Neural cell (in vitro differentiated cells): Measurements from ENCODE around the gene TEKT5. TPM values are rescaled to one million over a fixed set of nuclear protein-coding genes. Genes with fewer than 3 reads are reported as not detected.

Experiments
- H2AFZ ChIP-seq: fragments of 200-600, 300-800 bp; sonication (generic), shearing (Covaris generic); 2 replicates; pipeline ENCODE4 v1.6.0; 2014; ENCODE audit warnings: low read depth, mild to moderate bottlenecking, antibody characterized with exemption, low read length, moderate library complexity
- H3F3A ChIP-seq: fragments of 200-600 bp; shearing (Covaris generic); 2 replicates; pipeline ENCODE4 v1.6.1; 2016; ENCODE audit warnings: mild to moderate bottlenecking, moderate library complexity, mixed read lengths, antibody characterized with exemption, low read length; ENCODE audit not compliant: insufficient read depth, poor library complexity, severe bottlenecking
- H3K27ac ChIP-seq: fragments of 200-600, 300-800 bp; sonication (generic), shearing (Covaris generic); 2 replicates; pipeline ENCODE4 v1.5.1; 2014; ENCODE audit warnings: mild to moderate bottlenecking, low read length, moderate library complexity
- H3K27me3 ChIP-seq: fragments of 300-800, 200-600 bp; sonication (generic), shearing (Covaris generic); 2 replicates; pipeline ENCODE4 v1.6.0; 2014; ENCODE audit warnings: mild to moderate bottlenecking, low read depth, low read length, moderate library complexity; ENCODE audit not compliant: insufficient read depth
- H3K36me3 ChIP-seq: fragments of 300-800, 200-600 bp; sonication (generic), shearing (Covaris generic); 2 replicates; pipeline ENCODE4 v1.5.1; 2014; ENCODE audit warnings: mild to moderate bottlenecking, antibody characterized with exemption, low read length, moderate library complexity; ENCODE audit not compliant: insufficient read depth
- H3K4me2 ChIP-seq: fragments of 300-800, 200-600 bp; sonication (generic), shearing (Covaris generic); 2 replicates; pipeline ENCODE4 v1.6.0; 2014; ENCODE audit warnings: mild to moderate bottlenecking, low read length
- H3K4me3 ChIP-seq: fragments of 300-800, 200-600 bp; sonication (generic), shearing (Covaris generic); 2 replicates; pipeline ENCODE4 v1.5.1; 2014; ENCODE audit warnings: mild to moderate bottlenecking, low read length, moderate library complexity
- H3K79me2 ChIP-seq: fragments of 200-600 bp; shearing (Covaris generic); replicated peaks from 2 replicates; pipeline ENCODE4 v1.6.0; 2014; ENCODE audit warnings: mild to moderate bottlenecking, low read length, moderate library complexity; ENCODE audit not compliant: insufficient read depth
- H3K9ac ChIP-seq: fragments of 300-800, 200-600 bp; sonication (generic), shearing (Covaris generic); 2 replicates; pipeline ENCODE4 v1.6.1; 2016; ENCODE audit warnings: mild to moderate bottlenecking, low read length, mixed read lengths
- H3K9me2 ChIP-seq: fragments of 200-600 bp; shearing (Covaris generic); 2 replicates; pipeline ENCODE4 v1.6.1; 2016; ENCODE audit warnings: mild to moderate bottlenecking, low read length, mixed read lengths; ENCODE audit not compliant: insufficient read depth
- H3K9me3 ChIP-seq: fragments of 200-600, 300-800 bp; sonication (generic), shearing (Covaris generic); 2 replicates; pipeline ENCODE4 v1.6.1; 2016; ENCODE audit warnings: mild to moderate bottlenecking, mixed run types, low read length, moderate library complexity, mixed read lengths
- H4K20me1 ChIP-seq: fragments of 200-600 bp; shearing (Covaris generic); 2 replicates; pipeline ENCODE4 v1.6.1; 2016; ENCODE audit warnings: mild to moderate bottlenecking, mixed run types; ENCODE audit not compliant: insufficient read depth
- CTCF ChIP-seq: fragments of 450-650 bp; IDR thresholded peaks from 2 replicates; pipeline ENCODE4 v1.5.1; 2014; ENCODE audit warnings: antibody characterized with exemption, mild to moderate bottlenecking, moderate library complexity; ENCODE audit not compliant: poor library complexity, severe bottlenecking
- EP300 ChIP-seq: fragments of 450-650 bp; conservative IDR thresholded peaks from 2 replicates; pipeline ENCODE4 v1.6.1; 2014; ENCODE audit warnings: antibody characterized with exemption, mild to moderate bottlenecking, moderate library complexity; ENCODE audit not compliant: poor library complexity, severe bottlenecking
- EZH2 ChIP-seq: fragments of 200-600, 300-800 bp; shearing (Covaris generic), sonication (generic); IDR thresholded peaks from 2 replicates; pipeline ENCODE4 v1.6.1; 2014; ENCODE audit warnings: antibody characterized with exemption, low read length, borderline replicate concordance, mild to moderate bottlenecking; ENCODE audit not compliant: insufficient read depth, poor library complexity, severe bottlenecking
- MXI1 ChIP-seq: fragments of 450-650 bp; conservative IDR thresholded peaks from 2 replicates; pipeline ENCODE4 v1.6.1; 2014; ENCODE audit warnings: antibody characterized with exemption, mild to moderate bottlenecking; ENCODE audit not compliant: poor library complexity, severe bottlenecking
- POLR2AphosphoS5 ChIP-seq: IDR thresholded peaks from 2 replicates; pipeline ENCODE4 v1.6.1; 2012
- RAD21 ChIP-seq: fragments of 450-650 bp; conservative IDR thresholded peaks from 2 replicates; pipeline ENCODE4 v1.6.1; 2014; ENCODE audit warnings: antibody characterized with exemption, mild to moderate bottlenecking, moderate library complexity
- REST ChIP-seq: IDR thresholded peaks from 2 replicates; pipeline ENCODE4 v1.6.1; 2012; ENCODE audit warnings: borderline replicate concordance
- SMC3 ChIP-seq: fragments of 450-650 bp; conservative IDR thresholded peaks from 2 replicates; pipeline ENCODE4 v1.6.1; 2014; ENCODE audit warnings: antibody characterized with exemption, mild to moderate bottlenecking, moderate library complexity; ENCODE audit not compliant: poor library complexity
- TAF1 ChIP-seq: IDR thresholded peaks from 2 replicates; pipeline ENCODE4 v1.6.1; 2012; ENCODE audit warnings: low read depth
- polyA plus RNA-seq: library from polyadenylated mRNA; depleted of rRNA; stranded (reverse); fragments of >200 nt; gene quantifications from 2 replicates; pipeline ENCODE4 v1.2.3, GENCODE V29; 2014

The TEKT5 gene
- polyA plus RNA-seq, 1 donor from 2014 or later: not detected

GRCh38 chr16:10611825-10612342 lies 82.8 kb downstream of the TEKT5 start:
- Histone ChIP-seq H3K4me2 (no peak overlapping the region), H3K9me2 (no peaks in the 10 kb centered on the region), H3K36me3 (no peaks in the 10 kb centered on the region), H3K9me3 (no peaks in the 10 kb centered on the region), H3F3A (no peaks in the 10 kb centered on the region), H3K9ac (no peak overlapping the region), H4K20me1 (no peaks in the 10 kb centered on the region), H3K79me2 (no peaks in the 10 kb centered on the region), H2AFZ (no peak overlapping the region), H3K27ac (no peak overlapping the region), H3K27me3 (no peaks in the 10 kb centered on the region), H3K4me3 (no peak overlapping the region)
- no peak for TF ChIP-seq SMC3
- TF ChIP-seq EP300: no peak
- TF ChIP-seq CTCF: no peak
- no peak for TF ChIP-seq EZH2
- TF ChIP-seq POLR2AphosphoS5: no peak
- no peak for TF ChIP-seq REST
- TF ChIP-seq TAF1: no peak
- TF ChIP-seq MXI1: no peak
- no peak for TF ChIP-seq RAD21

GRCh38 chr16:10610499-10611184 lies 84.1 kb downstream of the TEKT5 start:
- H2AFZ ChIP-seq: no peak overlapping the region

More at GRCh38 chr16:10610499-10611184, 84.1 kb downstream of the TEKT5 start:
- H3K9me3 ChIP-seq: no peaks in the 10 kb centered on the region
- H3K27ac ChIP-seq: no peak overlapping the region
- TF ChIP-seq SMC3 (no peak), MXI1 (no peak), TAF1 (no peak), REST (no peak), EP300 (no peak), RAD21 (no peak), POLR2AphosphoS5 (no peak), EZH2 (no peak), CTCF (no peak)
- no peak overlapping the region for H3K4me3 ChIP-seq
- H3F3A ChIP-seq: no peaks in the 10 kb centered on the region
- H3K79me2 ChIP-seq: no peaks in the 10 kb centered on the region
- H3K36me3 ChIP-seq: no peaks in the 10 kb centered on the region
- no peak overlapping the region for H3K9ac ChIP-seq
- H3K27me3 ChIP-seq: no peaks in the 10 kb centered on the region
- no peaks in the 10 kb centered on the region for H3K9me2 ChIP-seq
- H3K4me2 ChIP-seq: no peak overlapping the region
- no peaks in the 10 kb centered on the region for H4K20me1 ChIP-seq
